ENCODE measurements around the gene FAM216A.

DNA sequence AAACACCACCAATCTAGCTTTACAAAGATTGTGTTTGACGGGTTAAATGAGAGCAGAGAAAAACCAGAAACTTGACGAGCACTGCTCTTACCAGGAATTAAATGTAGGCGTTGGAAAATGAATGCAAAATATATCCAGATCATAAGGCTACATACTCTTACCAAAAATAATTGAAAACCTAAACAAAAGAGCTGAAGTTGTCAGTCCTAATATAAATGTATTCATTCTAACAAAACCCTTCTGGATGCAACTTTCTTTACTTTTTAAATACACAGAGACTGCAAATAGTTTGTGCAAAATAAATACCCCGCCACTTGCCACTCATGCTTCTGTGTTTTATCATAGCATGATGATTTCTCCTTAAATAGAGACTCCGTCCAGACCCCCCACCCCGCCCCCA, 66.2 kb downstream of the FAM216A start:
- TF ChIP-seq, protein P1, sequence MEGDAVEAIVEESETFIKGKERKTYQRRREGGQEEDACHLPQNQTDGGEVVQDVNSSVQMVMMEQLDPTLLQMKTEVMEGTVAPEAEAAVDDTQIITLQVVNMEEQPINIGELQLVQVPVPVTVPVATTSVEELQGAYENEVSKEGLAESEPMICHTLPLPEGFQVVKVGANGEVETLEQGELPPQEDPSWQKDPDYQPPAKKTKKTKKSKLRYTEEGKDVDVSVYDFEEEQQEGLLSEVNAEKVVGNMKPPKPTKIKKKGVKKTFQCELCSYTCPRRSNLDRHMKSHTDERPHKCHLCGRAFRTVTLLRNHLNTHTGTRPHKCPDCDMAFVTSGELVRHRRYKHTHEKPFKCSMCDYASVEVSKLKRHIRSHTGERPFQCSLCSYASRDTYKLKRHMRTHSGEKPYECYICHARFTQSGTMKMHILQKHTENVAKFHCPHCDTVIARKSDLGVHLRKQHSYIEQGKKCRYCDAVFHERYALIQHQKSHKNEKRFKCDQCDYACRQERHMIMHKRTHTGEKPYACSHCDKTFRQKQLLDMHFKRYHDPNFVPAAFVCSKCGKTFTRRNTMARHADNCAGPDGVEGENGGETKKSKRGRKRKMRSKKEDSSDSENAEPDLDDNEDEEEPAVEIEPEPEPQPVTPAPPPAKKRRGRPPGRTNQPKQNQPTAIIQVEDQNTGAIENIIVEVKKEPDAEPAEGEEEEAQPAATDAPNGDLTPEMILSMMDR (IDR thresholded peaks at IDR 0.05) = no peak
- no peak for TF ChIP-seq POLR2A (IDR thresholded peaks at IDR 0.05)
- TF ChIP-seq POLR2AphosphoS5 (IDR thresholded peaks at IDR 0.05) = no peak
- TF ChIP-seq EP300 (IDR thresholded peaks at IDR 0.05) = no peak
